NCI-H524 (cell line): ENCODE data around the gene SMYD3.

ENCODE experiments used
- DNase-seq, 2 experiments: peaks; one replicate each; lab custom pipeline; 2025; lab: John Stamatoyannopoulos, UW

Gene SMYD3

DNA sequence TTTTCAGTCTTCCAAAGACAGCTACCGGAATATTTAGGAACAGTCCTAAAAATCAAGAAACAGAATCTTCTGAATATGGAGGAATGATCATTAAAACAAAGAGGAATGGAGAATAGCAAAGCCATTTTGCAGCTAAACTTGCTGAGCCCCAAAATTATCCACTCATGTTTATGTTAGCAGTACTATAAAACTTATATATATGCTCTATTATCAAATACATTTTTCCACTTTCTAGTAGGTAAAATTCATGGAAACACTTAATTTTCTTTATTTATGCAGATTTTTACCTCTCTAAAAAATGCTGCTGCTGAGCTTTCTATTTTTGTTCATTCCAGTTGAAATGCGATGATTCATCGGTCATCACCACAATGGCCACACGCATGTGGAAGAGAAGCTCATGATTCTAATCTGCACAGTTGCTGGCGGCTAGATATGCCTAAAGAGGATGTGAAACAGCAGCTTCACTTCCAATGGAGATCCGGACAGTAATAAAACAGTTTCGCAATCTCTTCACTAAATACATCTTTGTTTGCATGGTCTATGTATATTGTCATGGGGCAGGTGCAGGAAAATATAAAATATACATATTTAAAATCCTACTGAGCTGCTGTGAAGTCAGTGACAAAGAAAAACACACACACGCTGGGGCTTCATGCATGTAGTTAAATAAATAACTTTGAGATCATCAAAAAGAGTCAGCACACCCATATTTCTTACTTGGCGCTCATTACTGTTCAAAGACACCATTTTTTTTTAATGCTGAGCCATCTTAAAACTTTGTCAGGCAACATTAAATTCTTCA lies 292.2 kb downstream of the SMYD3 start:
- no peak for DNase-seq

- no peak for DNase-seq
These were observed 293.1 kb downstream of the SMYD3 start for GRCh38 chr1:246213947-246214346.

DNA sequence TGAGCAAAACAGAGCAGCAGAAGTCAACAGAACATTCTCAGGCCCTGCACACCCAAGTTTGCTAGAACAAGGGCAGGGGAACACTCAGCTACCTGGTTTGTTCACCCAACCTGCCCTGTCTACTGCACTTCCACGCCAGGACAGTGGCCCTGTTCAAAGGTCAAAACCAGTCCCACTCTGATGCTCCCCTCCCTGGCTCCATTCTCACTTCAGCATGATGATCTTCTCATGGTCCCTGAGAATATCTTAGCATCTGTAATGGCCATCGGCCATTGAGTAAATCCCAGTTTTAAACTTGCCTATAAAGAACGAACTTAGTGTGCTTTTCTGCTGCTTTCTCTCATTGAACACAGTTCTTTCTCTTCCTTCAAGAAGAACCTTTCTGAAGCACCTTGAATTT lies 293.6 kb downstream of the SMYD3 start:
- no peak for DNase-seq

DNA sequence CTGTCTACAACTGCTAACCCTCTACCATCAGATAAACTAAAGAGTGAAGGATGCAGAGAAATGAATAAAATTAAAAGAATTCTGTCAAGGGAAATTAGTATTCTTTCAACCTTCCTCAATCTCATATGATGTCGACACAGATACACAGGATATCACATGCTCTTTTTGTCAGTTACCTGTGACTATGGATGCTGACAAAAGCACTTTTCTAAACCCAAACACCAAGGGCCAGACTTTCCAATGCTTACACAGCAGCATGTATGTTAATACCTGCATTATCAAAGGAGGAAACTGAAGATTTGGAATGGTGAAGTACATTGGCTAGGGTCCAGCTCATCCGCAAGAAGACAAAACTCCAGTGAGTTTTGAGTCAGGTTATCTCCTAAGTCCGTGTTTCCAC lies 294.0 kb downstream of the SMYD3 start:
- DNase-seq = no peak

GRCh38 chr1:246212013-246212412 lies 295.1 kb downstream of the SMYD3 start:
- DNase-seq = no peak

DNA sequence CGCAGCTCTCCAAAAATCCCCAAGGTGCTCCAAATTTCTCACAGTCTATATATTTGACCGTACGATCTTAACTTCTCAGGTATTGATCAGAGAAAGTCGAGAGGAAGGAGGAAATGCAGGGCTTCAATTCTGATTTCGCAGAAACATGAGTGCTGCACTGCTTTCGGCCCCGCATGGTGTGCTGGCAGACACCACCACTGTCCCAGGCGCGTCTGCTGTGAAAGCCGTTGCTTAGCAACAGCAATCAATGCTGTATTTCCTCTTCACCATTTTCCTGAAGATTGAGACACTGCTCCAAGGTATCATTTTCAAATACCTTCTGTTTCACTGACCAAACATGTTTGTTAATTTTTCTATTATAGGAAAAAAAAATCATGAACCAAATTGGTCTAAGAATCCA lies 296.3 kb downstream of the SMYD3 start:
- DNase-seq = peak; percentile 10 to 61

DNA sequence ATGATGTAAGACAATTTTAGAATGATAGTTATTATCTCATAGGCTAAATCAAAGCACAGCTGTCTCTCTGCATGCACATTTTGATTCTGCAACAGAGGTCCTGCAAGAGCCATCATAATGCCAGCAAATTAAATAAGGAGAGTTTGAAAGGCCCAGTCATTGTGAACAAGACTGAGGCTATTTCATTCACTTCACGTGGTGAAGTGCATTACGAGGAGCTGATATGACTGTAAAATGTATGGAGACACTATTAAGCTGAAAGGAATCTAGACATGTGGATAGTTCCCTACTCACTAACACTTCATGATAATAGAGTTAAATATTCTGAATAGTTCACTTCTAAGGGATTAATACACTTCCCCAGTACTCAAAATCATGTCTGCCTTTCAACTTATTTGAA lies 299.0 kb downstream of the SMYD3 start:
- no peak for DNase-seq

DNA sequence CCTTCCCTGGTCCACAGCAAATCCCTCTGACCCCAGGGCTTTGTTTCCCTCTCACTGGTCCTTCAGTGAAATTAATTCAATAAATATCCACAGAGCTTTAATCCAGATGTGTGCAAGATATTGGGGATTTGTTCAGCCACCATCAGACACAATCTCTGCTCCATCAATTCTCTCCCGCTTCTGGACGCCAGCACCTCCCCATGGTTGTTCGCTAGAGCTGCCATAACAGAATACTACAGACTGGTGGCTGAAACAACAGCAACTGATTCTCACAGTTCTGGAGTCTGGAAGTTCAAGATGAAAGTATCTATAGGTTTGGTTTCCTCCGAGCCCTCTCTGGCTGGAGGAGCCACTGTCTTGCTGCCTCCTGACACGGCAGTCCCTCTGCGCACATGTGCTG lies 303.9 kb downstream of the SMYD3 start:
- DNase-seq = no peak

DNA sequence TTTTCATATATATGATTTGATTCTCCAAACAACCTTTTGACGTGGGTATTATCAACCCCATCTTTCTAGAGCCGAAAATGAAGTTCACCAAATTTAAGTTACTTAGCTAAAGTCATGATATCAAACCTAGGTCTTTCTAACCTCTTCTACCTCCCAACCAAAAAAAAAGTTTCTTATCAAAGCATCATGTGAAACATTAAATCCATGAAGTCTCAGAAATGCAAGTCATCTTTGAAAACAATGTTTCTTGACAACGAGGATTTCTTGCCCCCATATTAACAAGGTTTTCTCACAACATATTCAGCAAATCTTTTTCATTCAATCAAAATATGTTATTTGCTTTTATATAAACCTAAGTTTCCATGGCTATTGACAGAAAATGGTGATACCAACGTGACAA lies 306.3 kb downstream of the SMYD3 start:
- no peak for DNase-seq

GRCh38 chr1:246200225-246200624 lies 306.9 kb downstream of the SMYD3 start:
- DNase-seq = no peak

- DNase-seq = peak; percentile 23 to 50
These were observed 307.9 kb downstream of the SMYD3 start for GRCh38 chr1:246199086-246199645.

DNA sequence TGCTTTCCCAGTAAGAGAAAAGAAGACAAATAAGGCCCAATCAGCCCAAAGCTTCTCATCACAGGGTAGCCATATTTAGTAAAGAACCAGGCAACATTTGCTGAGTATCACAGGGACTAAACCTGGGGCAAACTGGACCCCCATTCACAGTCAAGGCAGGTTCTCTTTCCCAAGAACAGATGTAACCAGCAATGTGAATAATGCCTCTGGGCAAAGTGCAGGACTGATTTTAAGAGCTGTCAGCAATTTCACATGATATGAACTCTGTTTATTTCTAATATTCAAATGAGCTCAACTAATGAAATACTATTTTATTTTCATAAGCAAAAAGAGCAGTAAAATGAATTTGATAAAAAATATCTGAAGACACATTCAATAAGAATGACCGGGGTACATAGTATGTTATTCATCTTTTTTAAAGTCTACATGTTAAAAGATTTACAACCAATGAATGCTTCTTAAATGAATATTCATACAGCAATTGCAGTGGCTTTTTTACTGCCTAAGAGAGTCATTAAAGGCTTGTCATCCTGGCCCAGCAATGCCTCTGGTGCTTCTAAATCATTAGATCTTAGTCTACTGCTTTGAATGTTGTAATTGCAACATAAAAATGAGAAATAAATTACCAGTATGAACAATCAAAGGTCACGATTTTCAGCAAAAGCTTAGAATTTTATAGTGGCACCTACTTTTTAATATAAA lies 308.8 kb downstream of the SMYD3 start:
- DNase-seq = no peak

- no peak for DNase-seq
These were observed 310.0 kb downstream of the SMYD3 start for GRCh38 chr1:246197076-246197475.

DNA sequence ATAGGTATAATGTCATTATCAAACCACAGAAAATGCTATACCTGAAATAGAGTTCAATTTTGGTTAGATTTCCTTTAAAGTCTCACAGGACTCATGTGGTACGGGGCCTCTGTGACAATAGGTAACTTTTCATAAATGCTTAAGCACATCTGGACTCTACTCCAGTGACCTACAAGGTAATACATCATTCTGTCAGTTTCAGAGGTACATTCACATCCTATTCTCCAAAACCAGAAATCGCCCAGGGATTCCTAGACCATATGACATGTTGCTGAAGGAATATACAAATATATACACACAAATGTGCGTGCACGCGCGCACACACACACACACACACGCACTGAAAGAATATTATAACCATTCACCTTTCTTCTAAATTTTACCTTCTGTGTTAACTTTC lies 311.8 kb downstream of the SMYD3 start:
- DNase-seq = no peak

- DNase-seq = no peak
These were observed 313.5 kb downstream of the SMYD3 start for GRCh38 chr1:246193537-246193936.

- no peak for DNase-seq
These were observed 318.0 kb downstream of the SMYD3 start for GRCh38 chr1:246189126-246189525.

- no peak for DNase-seq
These were observed 319.2 kb downstream of the SMYD3 start for GRCh38 chr1:246187834-246188372.

DNA sequence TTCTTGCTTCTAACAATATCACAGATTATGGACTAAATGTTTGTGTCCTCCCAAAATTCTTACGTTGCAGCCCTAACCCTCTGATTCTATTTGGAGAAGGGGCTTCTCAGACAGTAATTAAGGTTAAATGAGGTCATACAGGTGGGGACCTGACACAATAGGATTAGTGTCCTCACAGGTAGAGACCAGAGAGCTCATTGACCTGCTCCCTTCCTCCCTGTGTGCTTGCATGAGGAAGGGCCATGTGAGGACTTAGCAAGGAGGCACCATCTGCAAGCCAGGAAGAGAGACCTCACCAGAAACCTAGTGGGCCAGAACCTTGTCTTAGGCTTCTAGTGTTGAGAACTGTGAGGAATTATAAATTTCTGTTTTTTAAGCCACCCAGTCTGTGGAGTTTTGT lies 322.6 kb downstream of the SMYD3 start:
- DNase-seq = no peak

DNA sequence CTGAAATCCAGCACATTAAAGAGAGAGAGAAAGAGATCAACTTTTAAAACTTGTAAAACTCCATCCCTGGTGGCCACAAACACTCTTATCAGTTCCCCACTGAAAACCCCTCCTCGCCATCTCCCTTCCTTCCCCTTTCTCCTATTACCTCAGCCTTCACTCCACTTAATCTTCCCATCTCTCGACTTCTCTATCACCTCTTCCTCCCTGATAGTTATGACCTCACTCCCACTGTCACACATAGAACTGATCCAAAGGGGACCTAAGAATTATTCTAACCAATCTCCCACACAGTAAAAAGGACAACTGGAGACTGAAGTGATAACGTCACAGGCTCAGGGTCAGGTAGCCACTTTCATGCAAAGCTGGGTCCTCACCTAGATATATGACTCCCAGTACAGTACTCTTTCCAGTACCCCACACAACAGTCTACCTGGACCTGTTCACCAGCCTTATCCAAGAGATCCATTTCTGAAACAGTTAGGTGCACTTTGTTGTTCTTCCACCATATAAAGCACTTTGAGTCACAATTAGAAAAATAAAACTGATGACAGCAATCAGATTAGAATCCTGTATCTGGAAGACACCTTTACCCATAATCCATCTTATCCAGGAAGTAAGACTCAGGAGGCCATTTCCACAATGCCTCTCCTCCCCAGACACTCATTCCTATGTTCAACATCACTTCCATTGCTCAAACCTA lies 324.8 kb downstream of the SMYD3 start:
- no peak for DNase-seq

DNA sequence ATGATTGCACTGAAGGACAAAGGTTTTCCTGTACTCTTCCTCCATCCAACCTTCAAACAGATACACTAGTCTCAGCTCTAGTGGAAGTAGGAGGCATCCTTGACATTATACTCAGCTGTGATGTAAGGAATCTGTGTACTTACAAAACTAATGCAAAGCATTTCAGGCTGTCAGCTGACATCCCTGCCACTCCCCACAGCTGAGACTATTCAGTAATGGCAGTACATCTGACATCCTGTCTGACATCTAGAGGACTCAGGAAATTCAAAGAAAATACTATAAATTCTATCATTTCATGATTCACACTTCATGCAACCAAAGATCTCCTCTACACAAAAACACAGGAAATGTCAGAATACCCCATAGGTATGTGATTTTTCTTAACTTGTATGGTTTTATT lies 325.8 kb downstream of the SMYD3 start:
- no peak for DNase-seq

DNA sequence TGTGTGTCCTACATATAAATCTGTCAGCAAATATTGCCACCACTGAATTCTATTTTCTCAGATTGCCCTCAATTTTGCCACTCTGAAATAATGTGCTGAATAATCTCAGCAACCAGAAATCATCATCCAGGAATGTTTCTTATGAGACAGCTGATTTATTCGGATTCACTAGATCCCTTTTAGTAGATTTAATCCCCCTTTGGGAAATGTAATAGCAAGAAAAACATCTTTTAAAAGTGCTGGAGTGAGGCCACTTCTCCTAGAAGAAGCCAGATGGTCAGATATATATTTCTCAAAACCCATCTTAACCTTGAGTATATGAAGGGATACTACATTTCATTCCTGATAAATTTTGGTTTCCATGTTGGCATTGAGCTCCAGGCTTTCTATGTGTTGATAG lies 327.7 kb downstream of the SMYD3 start:
- peak in 1 of 2 experiments; percentile 12 for DNase-seq

GRCh38 chr1:246178717-246179311 lies 328.3 kb downstream of the SMYD3 start:
- no peak for DNase-seq
